GM23338 (cell line): ENCODE measurements around the gene PAX2.

Source experiments
- CREB1 ChIP-seq: fragments of 250-450 bp; sonication (Bioruptor Pico); IDR thresholded peaks from 2 replicates; pipeline ENCODE4 v1.5.0; 2020; ENCODE audit warnings: low read depth, mild to moderate bottlenecking, moderate library complexity
- CTCF ChIP-seq, 2 experiments: fragments of 200-600 bp in 1 of 2; sonication (generic) in 1 of 2; conservative IDR thresholded peaks; 2 replicates each; pipeline versions ENCODE4 v1.5.1 to v1.6.1; 2016 to 2017; ENCODE audit warnings: antibody characterized with exemption in 2 of 2, low read depth in 2 of 2, mild to moderate bottlenecking in 2 of 2, moderate library complexity in 1 of 2
- ETS1 ChIP-seq: IDR thresholded peaks from 2 replicates; pipeline ENCODE4 v1.6.1; 2016; ENCODE audit warnings: antibody characterized with exemption
- EZH2 ChIP-seq: fragments of 200-600 bp; sonication (generic); IDR thresholded peaks from one replicate; pipeline ENCODE4 v1.8.0; 2017; ENCODE audit warnings: antibody characterized with exemption, mild to moderate bottlenecking, low read depth; ENCODE audit not compliant: unreplicated experiment
- EZH2phosphoT487 ChIP-seq: fragments of 200-600 bp; sonication (generic); IDR thresholded peaks from one replicate; pipeline ENCODE4 v1.8.1; 2018; ENCODE audit warnings: antibody characterized with exemption; ENCODE audit not compliant: unreplicated experiment
- JUNB ChIP-seq: IDR thresholded peaks from one replicate; pipeline ENCODE4 v1.6.1; 2016; ENCODE audit warnings: antibody characterized with exemption; ENCODE audit not compliant: unreplicated experiment
- NANOG ChIP-seq: IDR thresholded peaks from 2 replicates; pipeline ENCODE4 v1.6.1; 2016; ENCODE audit warnings: antibody characterized with exemption, borderline replicate concordance
- POLR2AphosphoS5 ChIP-seq: IDR thresholded peaks from 2 replicates; pipeline ENCODE4 v1.6.1; 2016; ENCODE audit warnings: antibody characterized with exemption, low read depth
- REST ChIP-seq: IDR thresholded peaks from one replicate; pipeline ENCODE4 v1.6.1; 2018; ENCODE audit warnings: antibody characterized with exemption; ENCODE audit not compliant: unreplicated experiment
- STAT1 ChIP-seq: IDR thresholded peaks from one replicate; pipeline ENCODE4 v1.6.1; 2016; ENCODE audit warnings: antibody characterized with exemption; ENCODE audit not compliant: unreplicated experiment
- ZNF114 ChIP-seq: fragments of 250-450 bp; sonication (Bioruptor Pico); IDR thresholded peaks from 2 replicates; pipeline ENCODE4 v1.5.0; 2020; ENCODE audit warnings: mild to moderate bottlenecking, moderate library complexity
- ZNF331 ChIP-seq: fragments of 250-450 bp; sonication (Bioruptor Pico); IDR thresholded peaks from 2 replicates; pipeline ENCODE4 v1.5.0; 2020; ENCODE audit warnings: low read depth, mild to moderate bottlenecking, moderate library complexity
- ZNF462 ChIP-seq: fragments of 250-450 bp; sonication (Bioruptor Pico); IDR thresholded peaks from 2 replicates; pipeline ENCODE4 v1.5.0; 2020; ENCODE audit warnings: mild to moderate bottlenecking, moderate library complexity

GRCh38 chr10:100792574-100792973 is 47.2 kb downstream of the PAX2 start:
- TF ChIP-seq CTCF (conservative IDR thresholded peaks at IDR 0.05; ENCODE audit: low read depth in 2 of 2) (no peak), EZH2 (no peak), POLR2AphosphoS5 (no peak), REST (no peak), JUNB (no peak), EZH2phosphoT487 (no peak), CREB1 (no peak), ETS1 (no peak), NANOG (no peak), STAT1 (no peak), ZNF114 (CRISPR knock-in tag) (no peak), ZNF462 (CRISPR knock-in tag) (no peak), ZNF331 (CRISPR knock-in tag) (no peak)
